Activated naive CD8-positive, alpha-beta T cell (primary cell): ENCODE measurements around the gene NUP133.
"Not testable (repeated sequence)": the region's sequence is repeated elsewhere in the genome, so short reads cannot be mapped to it uniquely, and the experiment has no call there.

Experiments
- H3K27ac Mint-ChIP-seq: one replicate; pipeline ENCODE4 v1.8.0; 2021; ENCODE audit warnings: mixed read lengths
- H3K27me3 Mint-ChIP-seq: one replicate; pipeline ENCODE4 v1.8.0; 2021; ENCODE audit warnings: mixed read lengths
- H3K36me3 Mint-ChIP-seq: one replicate; pipeline ENCODE4 v1.8.0; 2021; ENCODE audit warnings: mixed read lengths
- H3K4me1 Mint-ChIP-seq: one replicate; pipeline ENCODE4 v1.8.0; 2021; ENCODE audit warnings: low read depth, mixed read lengths
- H3K4me3 Mint-ChIP-seq: one replicate; pipeline ENCODE4 v1.8.0; 2021; ENCODE audit warnings: mild to moderate bottlenecking, mixed read lengths
- H3K9me3 Mint-ChIP-seq: one replicate; pipeline ENCODE4 v1.8.0; 2021; ENCODE audit warnings: low read depth, mixed read lengths

Gene NUP133

DNA sequence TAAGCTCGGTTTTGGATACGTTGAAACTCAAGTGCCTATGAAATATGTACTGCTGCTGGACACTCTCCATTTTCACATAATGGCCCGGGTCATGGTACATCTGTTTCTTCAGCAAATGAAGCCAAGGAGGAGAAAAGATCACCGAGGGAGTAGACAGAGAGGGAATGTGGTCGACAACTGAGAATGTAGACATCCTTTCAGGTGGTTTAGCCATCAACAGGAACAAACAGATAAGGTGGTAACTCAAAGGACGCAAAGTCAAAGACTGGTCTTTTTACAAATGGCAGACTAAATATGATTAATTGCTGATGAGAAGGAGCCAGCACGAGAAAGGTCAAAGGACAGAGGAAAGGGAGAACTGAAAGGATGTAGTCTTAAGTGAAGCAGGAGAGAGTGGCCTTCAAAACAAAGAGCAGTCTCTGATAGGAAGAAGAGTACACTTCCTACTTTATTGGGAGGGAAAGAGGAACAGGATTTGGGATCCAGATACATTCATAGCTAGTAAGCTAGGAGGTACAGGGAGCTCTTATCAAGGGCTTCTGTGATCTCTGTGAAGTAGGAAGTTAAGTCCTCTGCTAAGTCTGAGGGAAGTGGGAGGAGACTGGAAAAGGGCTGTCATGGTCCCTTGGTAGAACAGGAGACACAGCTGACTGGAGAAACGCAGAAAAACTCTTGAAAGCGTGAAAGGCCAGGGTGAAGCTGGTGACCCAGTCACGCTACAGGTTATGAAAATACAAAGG is 28.3 kb downstream of the NUP133 start:
- no peaks in the 10 kb centered on the region for H3K9me3 Mint-ChIP-seq
- no peak overlapping the region for H3K27ac Mint-ChIP-seq
- no peak overlapping the region for H3K4me3 Mint-ChIP-seq
- no peaks in the 10 kb centered on the region for H3K27me3 Mint-ChIP-seq
- H3K4me1 Mint-ChIP-seq: peaks cover 3% of the 10 kb centered on the region
- H3K36me3 Mint-ChIP-seq: peaks cover 12% of the 10 kb centered on the region

DNA sequence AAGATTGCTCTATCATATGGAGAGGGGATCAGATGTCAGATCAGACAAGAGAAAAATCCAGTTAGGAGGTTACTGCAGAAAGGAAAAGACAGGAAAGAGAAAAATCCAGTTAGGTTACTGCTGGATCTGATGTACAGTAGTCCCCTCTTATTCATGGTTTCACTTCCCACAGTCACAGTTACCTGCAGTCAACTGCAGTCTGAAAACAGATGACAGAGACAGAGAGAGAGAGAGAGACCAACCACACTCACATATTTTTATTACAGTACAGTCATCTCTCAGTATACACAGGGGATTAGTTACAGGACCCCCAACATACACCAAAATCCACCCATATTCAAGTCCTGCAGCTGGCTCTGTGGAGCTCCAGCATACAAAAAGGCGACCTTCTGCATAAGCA is 29.3 kb downstream of the NUP133 start:
- Mint-ChIP-seq H3K9me3 (no peaks in the 10 kb centered on the region), H3K27ac (no peak overlapping the region), H3K27me3 (no peaks in the 10 kb centered on the region), H3K4me1 (peaks cover 3% of the 10 kb centered on the region), H3K4me3 (no peak overlapping the region), H3K36me3 (peaks cover 10% of the 10 kb centered on the region)

DNA sequence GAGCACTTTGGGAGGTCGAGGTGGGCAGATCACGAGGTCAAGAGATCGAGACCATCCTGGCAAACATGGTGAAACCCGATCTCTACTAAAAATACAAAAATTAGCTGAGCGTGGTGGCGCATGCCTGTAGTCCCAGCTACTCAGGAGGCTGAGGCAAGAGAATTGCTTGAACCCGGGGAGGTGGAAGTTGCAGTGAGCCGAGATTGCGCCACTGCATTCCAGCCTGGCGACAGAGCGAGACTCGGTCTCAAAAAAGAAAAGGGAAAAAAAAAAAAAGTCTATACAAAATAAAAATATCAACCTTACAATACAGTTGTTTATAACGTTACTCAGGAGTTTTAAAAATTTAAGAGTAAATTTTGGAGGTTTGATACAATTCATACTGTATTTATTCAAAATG is 32.3 kb downstream of the NUP133 start:
- not testable (repeated sequence) for H3K27ac Mint-ChIP-seq, H3K4me3 Mint-ChIP-seq, H3K4me1 Mint-ChIP-seq, H3K27me3 Mint-ChIP-seq, H3K9me3 Mint-ChIP-seq, H3K36me3 Mint-ChIP-seq

DNA sequence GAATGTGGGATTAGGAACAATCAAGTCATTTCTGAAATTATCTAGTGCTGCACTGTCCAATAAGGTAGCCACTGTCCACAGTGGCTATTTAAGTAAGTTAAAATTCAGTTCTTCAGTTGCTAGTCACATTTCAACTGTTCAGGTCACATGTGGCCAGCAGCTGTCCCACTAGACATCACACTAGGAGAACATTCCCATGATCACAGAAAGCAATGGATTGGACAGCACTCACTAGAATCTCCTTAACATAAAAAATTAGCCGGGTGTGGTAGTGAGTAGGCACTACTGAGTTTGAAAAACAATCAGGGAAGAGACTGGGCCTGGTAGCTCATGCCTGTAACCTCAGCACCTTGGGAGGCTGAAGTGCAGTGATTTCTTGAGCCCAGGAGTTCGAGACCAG is 33.6 kb downstream of the NUP133 start:
- Mint-ChIP-seq H3K4me1 (no peaks in the 10 kb centered on the region), H3K36me3 (peaks cover 10% of the 10 kb centered on the region), H3K4me3 (no peak overlapping the region)

DNA sequence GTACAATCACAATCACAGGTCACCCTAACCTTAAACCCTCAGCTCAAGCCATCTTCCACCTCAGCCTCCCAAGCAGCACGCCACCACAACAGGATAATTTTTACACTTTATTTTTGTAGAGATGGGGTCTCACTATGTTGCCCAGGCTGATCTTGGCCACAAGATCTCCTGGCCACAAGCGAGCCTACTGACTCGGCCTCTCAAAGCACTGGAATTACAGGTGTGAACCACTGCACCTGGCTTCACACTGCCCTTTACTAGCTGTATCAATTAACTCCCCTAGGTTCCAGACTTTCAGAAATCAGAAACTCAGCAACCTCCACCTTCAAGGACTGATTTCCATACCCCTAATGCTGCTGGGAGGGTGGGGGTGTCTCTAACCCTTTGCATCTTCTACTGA is 37.0 kb downstream of the NUP133 start:
- no peaks in the 10 kb centered on the region for H3K27me3 Mint-ChIP-seq
- H3K9me3 Mint-ChIP-seq: no peaks in the 10 kb centered on the region
- peaks cover 13% of the 10 kb centered on the region for H3K36me3 Mint-ChIP-seq
- H3K27ac Mint-ChIP-seq: no peak overlapping the region
- H3K4me3 Mint-ChIP-seq: no peak overlapping the region
- no peaks in the 10 kb centered on the region for H3K4me1 Mint-ChIP-seq

More for the DNA sequence above, 33.6 kb downstream of the NUP133 start:
- H3K27ac Mint-ChIP-seq: no peak overlapping the region
- H3K9me3 Mint-ChIP-seq: no peaks in the 10 kb centered on the region
- no peaks in the 10 kb centered on the region for H3K27me3 Mint-ChIP-seq

DNA sequence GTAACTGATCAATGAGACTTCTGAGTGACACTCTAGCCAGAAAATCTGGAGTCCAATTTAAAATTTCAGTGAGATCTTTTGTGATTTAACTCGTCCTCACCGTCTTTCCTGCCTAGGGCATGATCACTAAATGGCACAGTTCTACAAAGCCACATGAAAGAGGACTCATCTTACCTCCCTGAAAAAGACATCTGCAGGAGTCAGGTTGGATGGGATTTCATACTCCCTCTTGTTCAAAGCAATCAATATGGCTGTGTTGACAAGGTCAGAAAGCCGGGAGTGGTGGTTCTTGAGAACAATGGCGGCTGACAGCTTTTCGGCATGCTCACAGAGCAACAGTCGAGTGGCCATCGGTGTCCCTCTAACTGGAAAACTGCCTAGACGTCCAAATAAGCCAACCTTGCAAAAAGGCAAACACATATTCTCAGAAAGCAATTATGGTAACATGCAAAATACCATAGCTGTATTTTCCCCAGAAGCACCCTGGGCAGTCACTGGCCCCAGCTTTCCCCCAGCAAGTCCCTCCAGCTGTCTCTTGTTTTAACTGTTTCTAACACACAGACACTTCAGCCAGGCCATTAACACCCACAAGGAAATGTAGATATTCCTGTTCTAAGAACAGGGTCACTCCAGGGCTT is 37.6 kb downstream of the NUP133 start:
- Mint-ChIP-seq H3K4me1 (no peaks in the 10 kb centered on the region), H3K36me3 (peaks cover 13% of the 10 kb centered on the region), H3K4me3 (no peak overlapping the region), H3K9me3 (no peaks in the 10 kb centered on the region), H3K27ac (no peak overlapping the region), H3K27me3 (no peaks in the 10 kb centered on the region)

DNA sequence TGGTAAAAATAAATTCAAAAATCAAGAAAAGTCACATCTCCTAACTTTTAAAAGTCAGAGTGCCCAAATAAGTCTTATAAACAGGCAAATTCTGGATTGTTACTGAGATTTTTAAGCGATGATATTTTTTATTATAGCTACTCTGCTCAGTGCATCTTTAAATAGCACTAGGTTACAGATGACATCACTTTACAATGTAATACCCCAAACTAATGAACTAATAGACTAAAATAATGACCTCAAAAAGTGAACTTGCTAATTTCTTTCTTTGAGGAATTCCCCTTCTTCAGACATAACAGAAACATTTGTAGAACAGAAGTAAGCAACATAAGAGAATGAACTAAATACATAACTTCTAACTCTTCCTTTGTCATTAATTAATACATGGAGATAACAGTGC is 41.3 kb downstream of the NUP133 start:
- Mint-ChIP-seq H3K4me3 (no peak overlapping the region), H3K27me3 (no peaks in the 10 kb centered on the region), H3K27ac (no peak overlapping the region), H3K9me3 (no peaks in the 10 kb centered on the region), H3K36me3 (peaks cover 16% of the 10 kb centered on the region), H3K4me1 (no peaks in the 10 kb centered on the region)

DNA sequence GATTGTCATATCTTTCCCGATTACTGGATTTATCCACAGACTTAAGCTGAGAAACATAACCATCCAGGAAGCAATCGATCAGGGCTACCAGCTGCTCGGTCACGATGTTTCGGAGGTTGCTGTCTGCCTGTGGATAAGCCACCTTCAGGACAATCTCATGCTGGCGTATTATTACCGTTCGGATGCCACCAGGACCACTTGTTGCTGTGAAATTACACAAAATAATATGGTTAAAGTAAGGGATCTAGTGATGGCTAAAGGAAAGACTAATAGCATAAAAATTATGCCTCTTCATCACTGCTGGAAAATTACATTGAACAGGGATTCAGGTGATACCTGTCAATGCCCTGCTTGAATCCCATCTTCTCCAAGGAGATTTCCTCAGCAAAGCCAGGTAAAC is 43.5 kb downstream of the NUP133 start:
- Mint-ChIP-seq H3K27ac (no peak overlapping the region), H3K27me3 (no peaks in the 10 kb centered on the region), H3K36me3 (peaks cover 17% of the 10 kb centered on the region), H3K4me1 (no peaks in the 10 kb centered on the region), H3K4me3 (no peak overlapping the region), H3K9me3 (no peaks in the 10 kb centered on the region)

DNA sequence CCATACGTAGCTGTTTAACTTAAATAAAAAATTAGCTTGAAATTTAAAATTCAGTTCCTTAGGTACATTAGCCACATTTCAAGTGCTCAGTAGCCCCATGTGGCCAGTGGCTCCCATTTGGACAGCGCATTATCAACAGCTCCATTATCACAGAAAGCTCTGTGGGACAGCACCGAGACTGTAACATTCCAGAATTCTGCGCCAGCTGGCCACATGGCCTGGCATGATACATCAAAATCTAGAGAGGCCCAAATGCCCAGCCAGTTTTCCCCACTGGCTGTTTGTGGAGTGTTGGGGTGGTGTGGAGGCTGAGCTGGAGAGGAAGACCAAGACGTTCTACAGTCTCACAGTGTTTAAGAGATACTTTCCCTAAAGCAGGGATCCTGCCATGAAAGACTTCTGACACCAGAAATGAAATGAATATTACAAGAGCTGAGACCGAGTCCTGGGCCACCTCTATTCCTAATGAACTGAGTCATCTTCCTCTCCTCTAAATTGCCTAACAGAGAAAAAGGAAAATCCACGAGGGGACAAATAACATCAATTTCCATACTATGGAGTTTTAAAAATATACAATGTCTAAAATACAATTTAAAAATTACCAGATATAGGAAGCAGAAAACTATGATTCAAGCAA is 47.0 kb downstream of the NUP133 start:
- no peaks in the 10 kb centered on the region for H3K4me1 Mint-ChIP-seq
- no peak overlapping the region for H3K4me3 Mint-ChIP-seq
- no peaks in the 10 kb centered on the region for H3K9me3 Mint-ChIP-seq
- no peaks in the 10 kb centered on the region for H3K27me3 Mint-ChIP-seq
- H3K36me3 Mint-ChIP-seq: peaks cover 16% of the 10 kb centered on the region
- no peak overlapping the region for H3K27ac Mint-ChIP-seq

DNA sequence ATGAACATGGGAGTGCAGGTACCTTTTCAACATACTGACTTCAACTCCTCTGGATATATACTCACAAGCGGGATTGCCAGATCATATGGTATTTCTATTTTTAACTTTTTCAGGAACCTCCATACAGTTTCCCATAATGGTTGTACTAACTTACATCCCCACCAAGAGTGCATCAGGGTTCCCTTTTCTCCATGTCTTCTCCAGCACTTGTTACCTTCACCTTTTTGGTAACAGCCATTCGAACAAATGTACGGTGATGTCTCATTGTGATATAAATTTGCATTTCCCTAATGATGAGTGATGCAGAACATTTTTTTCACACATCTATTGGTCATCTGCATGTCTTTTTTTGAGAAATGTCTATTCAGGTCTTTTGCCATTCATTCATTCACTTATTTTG is 48.3 kb downstream of the NUP133 start:
- Mint-ChIP-seq H3K4me1 (no peaks in the 10 kb centered on the region), H3K27ac (no peak overlapping the region), H3K9me3 (no peaks in the 10 kb centered on the region), H3K36me3 (peaks cover 16% of the 10 kb centered on the region), H3K4me3 (no peak overlapping the region), H3K27me3 (no peaks in the 10 kb centered on the region)

DNA sequence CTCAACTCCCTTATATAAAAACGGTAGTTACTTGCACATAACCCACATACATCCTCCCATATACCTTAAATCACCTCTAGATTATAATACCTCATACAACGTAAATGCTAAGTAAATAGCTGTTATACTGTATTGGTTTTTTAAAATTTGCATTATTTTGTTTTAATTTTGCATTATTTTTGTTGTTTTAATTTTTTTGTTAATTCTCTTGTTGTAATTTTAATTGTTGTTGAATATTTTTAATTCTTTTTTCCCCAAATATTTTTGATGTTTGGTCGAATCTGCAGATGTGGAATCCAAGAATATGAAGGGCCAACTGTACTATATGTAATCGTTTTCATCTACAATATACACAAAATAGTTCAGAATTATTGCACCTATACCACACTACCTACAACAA is 50.7 kb downstream of the NUP133 start:
- Mint-ChIP-seq H3K4me3 (no peak overlapping the region), H3K9me3 (no peaks in the 10 kb centered on the region), H3K27ac (no peak overlapping the region), H3K4me1 (no peaks in the 10 kb centered on the region), H3K36me3 (peaks cover 12% of the 10 kb centered on the region), H3K27me3 (no peaks in the 10 kb centered on the region)

DNA sequence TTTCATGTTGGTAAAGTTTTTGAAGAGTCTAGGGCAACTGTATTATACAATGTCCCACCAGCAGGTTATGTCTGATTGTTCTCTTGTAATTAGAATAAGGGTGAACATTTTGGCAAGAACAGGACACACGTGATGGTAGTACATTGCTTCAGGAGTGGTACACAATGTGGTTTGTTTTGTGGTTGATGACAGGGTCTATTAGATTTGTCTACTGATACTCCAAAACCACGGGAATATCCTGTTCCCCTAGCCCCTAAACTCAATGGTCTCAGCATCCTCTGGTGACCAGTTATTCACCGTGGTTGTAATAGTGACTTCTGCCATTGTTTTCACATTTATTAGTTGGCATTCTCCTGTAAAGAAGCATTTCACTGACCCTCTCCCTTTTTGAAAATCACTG is 52.1 kb downstream of the NUP133 start:
- no peaks in the 10 kb centered on the region for H3K27me3 Mint-ChIP-seq
- H3K27ac Mint-ChIP-seq: no peak overlapping the region

DNA sequence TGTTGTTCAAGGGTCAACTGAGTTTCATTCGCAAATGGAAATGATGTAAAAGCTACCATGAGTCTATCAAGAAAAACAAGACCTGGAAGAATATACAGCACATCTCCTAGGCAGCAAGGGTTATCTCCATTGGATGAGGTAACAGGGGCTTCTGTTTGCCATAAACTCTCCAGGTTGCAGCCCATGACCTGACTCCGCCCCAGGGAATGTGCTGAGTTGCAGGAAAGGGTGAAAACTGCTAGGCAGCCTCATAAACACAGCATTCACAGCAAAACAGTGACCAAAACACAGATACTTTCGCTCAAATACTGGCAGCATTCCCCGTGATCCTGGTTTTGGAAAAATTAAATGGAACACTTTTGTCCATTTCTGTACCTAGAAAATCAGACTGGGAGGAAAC is 54.1 kb downstream of the NUP133 start:
- H3K4me1 Mint-ChIP-seq: no peaks in the 10 kb centered on the region

More for the DNA sequence above, 52.1 kb downstream of the NUP133 start:
- Mint-ChIP-seq H3K4me1 (no peaks in the 10 kb centered on the region), H3K9me3 (no peaks in the 10 kb centered on the region), H3K4me3 (no peak overlapping the region), H3K36me3 (peaks cover 9% of the 10 kb centered on the region)

DNA sequence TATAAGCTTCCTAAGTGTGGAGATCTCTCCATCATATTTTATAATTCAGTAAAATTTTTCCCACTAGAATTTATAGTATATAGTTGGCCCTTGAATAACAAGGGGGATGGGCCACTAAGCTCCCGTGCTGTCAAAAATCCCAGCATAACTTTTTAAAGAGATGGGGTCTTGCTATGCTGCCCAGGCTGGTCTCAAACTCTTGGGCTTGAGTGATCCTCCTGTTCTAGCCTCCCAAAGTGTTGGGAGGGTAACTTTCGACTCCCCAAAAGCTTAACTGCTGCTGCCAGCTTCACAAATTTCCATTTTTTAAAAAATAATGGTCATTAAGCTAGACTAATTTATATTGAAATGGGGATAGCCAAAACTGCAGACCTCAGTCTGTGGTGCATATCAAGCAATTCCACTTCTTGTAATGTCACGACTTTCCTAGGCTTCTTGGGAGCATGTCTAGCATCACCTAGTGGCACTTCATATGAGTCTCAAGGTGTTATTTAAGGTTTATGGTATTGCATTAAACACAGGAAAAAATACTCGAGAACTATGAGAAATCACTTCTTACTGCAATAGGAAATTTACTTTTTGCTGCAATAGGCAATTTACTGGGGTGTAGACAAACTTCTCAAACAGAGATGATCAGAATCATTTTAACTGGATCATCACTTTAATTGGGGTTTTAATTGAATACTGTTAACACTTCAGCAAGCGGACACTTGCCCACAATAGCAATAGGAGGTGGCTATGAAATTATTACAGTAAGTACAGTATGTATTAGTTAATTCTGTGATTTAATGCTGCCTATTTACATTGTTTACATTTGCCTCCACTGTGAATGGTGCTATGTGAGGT is 55.0 kb downstream of the NUP133 start:
- H3K27ac Mint-ChIP-seq: no peak overlapping the region
- no peaks in the 10 kb centered on the region for H3K9me3 Mint-ChIP-seq
- no peaks in the 10 kb centered on the region for H3K4me1 Mint-ChIP-seq
- no peak overlapping the region for H3K4me3 Mint-ChIP-seq
- H3K36me3 Mint-ChIP-seq: peaks cover 7% of the 10 kb centered on the region
- no peaks in the 10 kb centered on the region for H3K27me3 Mint-ChIP-seq

More for the DNA sequence above, 54.1 kb downstream of the NUP133 start:
- no peak overlapping the region for H3K4me3 Mint-ChIP-seq
- H3K27ac Mint-ChIP-seq: no peak overlapping the region
- peaks cover 9% of the 10 kb centered on the region for H3K36me3 Mint-ChIP-seq
- no peaks in the 10 kb centered on the region for H3K27me3 Mint-ChIP-seq
- no peaks in the 10 kb centered on the region for H3K9me3 Mint-ChIP-seq

DNA sequence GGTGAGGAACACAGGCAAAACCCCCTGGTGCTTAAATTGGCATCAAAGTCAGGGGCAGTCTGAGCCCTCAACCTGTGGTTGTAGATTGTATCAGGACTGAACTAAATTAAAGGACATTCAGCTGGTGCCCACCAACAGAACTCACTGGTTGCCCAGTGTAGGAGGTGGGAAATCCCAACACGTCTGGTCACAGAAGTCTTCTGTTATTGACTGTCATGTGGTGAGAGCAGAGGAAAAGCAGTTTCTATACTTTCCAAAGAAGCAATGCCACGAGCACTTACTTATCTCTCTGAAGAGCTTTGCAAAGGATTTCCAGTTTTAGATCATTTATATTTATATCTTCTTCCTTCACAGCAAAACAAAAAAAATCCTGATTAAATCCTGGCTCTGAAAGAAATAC is 59.3 kb downstream of the NUP133 start:
- H3K4me3 Mint-ChIP-seq: no peak overlapping the region
- no peaks in the 10 kb centered on the region for H3K9me3 Mint-ChIP-seq
- no peaks in the 10 kb centered on the region for H3K27me3 Mint-ChIP-seq
- peaks cover 3% of the 10 kb centered on the region for H3K36me3 Mint-ChIP-seq
- no peak overlapping the region for H3K27ac Mint-ChIP-seq
- H3K4me1 Mint-ChIP-seq: no peaks in the 10 kb centered on the region
